Neural cell (in vitro differentiated cells): ENCODE results near the gene CANX. TPM values are rescaled to one million over a fixed set of nuclear protein-coding genes. Genes with fewer than 3 reads are reported as not detected.

Experiments
- H2AFZ ChIP-seq: fragments of 200-600, 300-800 bp; sonication (generic), shearing (Covaris generic); 2 replicates; pipeline ENCODE4 v1.6.0; 2014; ENCODE audit warnings: low read depth, mild to moderate bottlenecking, antibody characterized with exemption, low read length, moderate library complexity
- H3F3A ChIP-seq: fragments of 200-600 bp; shearing (Covaris generic); 2 replicates; pipeline ENCODE4 v1.6.1; 2016; ENCODE audit warnings: mild to moderate bottlenecking, moderate library complexity, mixed read lengths, antibody characterized with exemption, low read length; ENCODE audit not compliant: insufficient read depth, poor library complexity, severe bottlenecking
- H3K27ac ChIP-seq: fragments of 200-600, 300-800 bp; sonication (generic), shearing (Covaris generic); 2 replicates; pipeline ENCODE4 v1.5.1; 2014; ENCODE audit warnings: mild to moderate bottlenecking, low read length, moderate library complexity
- H3K27me3 ChIP-seq: fragments of 300-800, 200-600 bp; sonication (generic), shearing (Covaris generic); 2 replicates; pipeline ENCODE4 v1.6.0; 2014; ENCODE audit warnings: mild to moderate bottlenecking, low read depth, low read length, moderate library complexity; ENCODE audit not compliant: insufficient read depth
- H3K36me3 ChIP-seq: fragments of 300-800, 200-600 bp; sonication (generic), shearing (Covaris generic); 2 replicates; pipeline ENCODE4 v1.5.1; 2014; ENCODE audit warnings: mild to moderate bottlenecking, antibody characterized with exemption, low read length, moderate library complexity; ENCODE audit not compliant: insufficient read depth
- H3K4me2 ChIP-seq: fragments of 300-800, 200-600 bp; sonication (generic), shearing (Covaris generic); 2 replicates; pipeline ENCODE4 v1.6.0; 2014; ENCODE audit warnings: mild to moderate bottlenecking, low read length
- H3K4me3 ChIP-seq: fragments of 300-800, 200-600 bp; sonication (generic), shearing (Covaris generic); 2 replicates; pipeline ENCODE4 v1.5.1; 2014; ENCODE audit warnings: mild to moderate bottlenecking, low read length, moderate library complexity
- H3K79me2 ChIP-seq: fragments of 200-600 bp; shearing (Covaris generic); replicated peaks from 2 replicates; pipeline ENCODE4 v1.6.0; 2014; ENCODE audit warnings: mild to moderate bottlenecking, low read length, moderate library complexity; ENCODE audit not compliant: insufficient read depth
- H3K9ac ChIP-seq: fragments of 300-800, 200-600 bp; sonication (generic), shearing (Covaris generic); 2 replicates; pipeline ENCODE4 v1.6.1; 2016; ENCODE audit warnings: mild to moderate bottlenecking, low read length, mixed read lengths
- H3K9me2 ChIP-seq: fragments of 200-600 bp; shearing (Covaris generic); 2 replicates; pipeline ENCODE4 v1.6.1; 2016; ENCODE audit warnings: mild to moderate bottlenecking, low read length, mixed read lengths; ENCODE audit not compliant: insufficient read depth
- H3K9me3 ChIP-seq: fragments of 200-600, 300-800 bp; sonication (generic), shearing (Covaris generic); 2 replicates; pipeline ENCODE4 v1.6.1; 2016; ENCODE audit warnings: mild to moderate bottlenecking, mixed run types, low read length, moderate library complexity, mixed read lengths
- H4K20me1 ChIP-seq: fragments of 200-600 bp; shearing (Covaris generic); 2 replicates; pipeline ENCODE4 v1.6.1; 2016; ENCODE audit warnings: mild to moderate bottlenecking, mixed run types; ENCODE audit not compliant: insufficient read depth
- CTCF ChIP-seq: fragments of 450-650 bp; IDR thresholded peaks from 2 replicates; pipeline ENCODE4 v1.5.1; 2014; ENCODE audit warnings: antibody characterized with exemption, mild to moderate bottlenecking, moderate library complexity; ENCODE audit not compliant: poor library complexity, severe bottlenecking
- EP300 ChIP-seq: fragments of 450-650 bp; conservative IDR thresholded peaks from 2 replicates; pipeline ENCODE4 v1.6.1; 2014; ENCODE audit warnings: antibody characterized with exemption, mild to moderate bottlenecking, moderate library complexity; ENCODE audit not compliant: poor library complexity, severe bottlenecking
- EZH2 ChIP-seq: fragments of 200-600, 300-800 bp; shearing (Covaris generic), sonication (generic); IDR thresholded peaks from 2 replicates; pipeline ENCODE4 v1.6.1; 2014; ENCODE audit warnings: antibody characterized with exemption, low read length, borderline replicate concordance, mild to moderate bottlenecking; ENCODE audit not compliant: insufficient read depth, poor library complexity, severe bottlenecking
- MXI1 ChIP-seq: fragments of 450-650 bp; conservative IDR thresholded peaks from 2 replicates; pipeline ENCODE4 v1.6.1; 2014; ENCODE audit warnings: antibody characterized with exemption, mild to moderate bottlenecking; ENCODE audit not compliant: poor library complexity, severe bottlenecking
- POLR2AphosphoS5 ChIP-seq: IDR thresholded peaks from 2 replicates; pipeline ENCODE4 v1.6.1; 2012
- RAD21 ChIP-seq: fragments of 450-650 bp; conservative IDR thresholded peaks from 2 replicates; pipeline ENCODE4 v1.6.1; 2014; ENCODE audit warnings: antibody characterized with exemption, mild to moderate bottlenecking, moderate library complexity
- SMC3 ChIP-seq: fragments of 450-650 bp; conservative IDR thresholded peaks from 2 replicates; pipeline ENCODE4 v1.6.1; 2014; ENCODE audit warnings: antibody characterized with exemption, mild to moderate bottlenecking, moderate library complexity; ENCODE audit not compliant: poor library complexity
- TAF1 ChIP-seq: IDR thresholded peaks from 2 replicates; pipeline ENCODE4 v1.6.1; 2012; ENCODE audit warnings: low read depth
- polyA plus RNA-seq: library from polyadenylated mRNA; depleted of rRNA; stranded (reverse); fragments of >200 nt; gene quantifications from 2 replicates; pipeline ENCODE4 v1.2.3, GENCODE V29; 2014
- TF ChIP-seq, protein P1 (sequence below): IDR thresholded peaks from 2 replicates; pipeline ENCODE4 v1.6.1; 2012; ENCODE audit warnings: borderline replicate concordance

The CANX gene
- polyA plus RNA-seq, 1 donor from 2014 or later = 232 TPM

DNA sequence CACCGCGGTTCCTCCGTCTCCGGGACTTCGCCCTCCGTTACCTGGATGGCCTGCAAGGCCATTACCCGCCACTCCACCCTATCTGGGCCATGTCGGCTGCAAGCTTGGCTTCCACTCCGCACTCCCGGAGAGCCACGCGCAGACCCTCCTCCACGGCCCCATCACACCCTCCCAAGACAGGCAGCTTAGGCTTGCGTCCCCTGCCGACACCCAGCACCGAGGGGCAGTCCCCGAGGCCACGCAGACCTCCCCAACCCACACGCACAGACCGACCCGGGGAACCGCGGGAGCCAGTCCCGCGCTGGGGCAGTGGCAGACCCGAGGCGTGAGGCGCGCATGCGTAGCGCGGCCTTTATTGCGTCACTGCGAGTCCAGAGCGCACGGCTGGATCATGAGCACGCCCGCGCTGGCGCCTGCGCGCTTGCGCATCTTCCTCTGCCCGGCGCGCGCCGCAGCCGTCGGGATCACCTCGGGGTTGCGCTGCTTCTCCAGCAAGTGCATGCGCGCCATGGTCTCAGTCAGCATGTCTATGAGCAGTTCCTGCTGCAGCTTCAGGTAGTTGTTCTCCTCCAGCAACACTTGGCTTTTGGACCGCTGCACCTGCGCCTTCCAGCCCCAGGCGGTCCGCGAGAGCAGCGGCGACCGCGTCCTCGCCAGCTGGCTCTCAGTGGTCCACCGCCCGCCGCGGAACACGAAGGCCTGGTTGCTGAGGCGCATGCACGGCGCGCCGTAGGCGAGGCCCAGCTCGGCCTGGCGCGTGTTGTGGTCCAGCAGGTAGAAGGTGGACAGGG lies 20.3 kb upstream of the CANX start:
- H3K27ac ChIP-seq = peak overlapping the region; percentile 90
- H3K79me2 ChIP-seq = no peaks in the 10 kb centered on the region
- H3K9me3 ChIP-seq = no peaks in the 10 kb centered on the region
- H2AFZ ChIP-seq = peak overlapping the region; percentile 86
- H3K9ac ChIP-seq = peak overlapping the region; percentile 93
- H4K20me1 ChIP-seq = no peaks in the 10 kb centered on the region
- H3F3A ChIP-seq = no peaks in the 10 kb centered on the region
- no peaks in the 10 kb centered on the region for H3K9me2 ChIP-seq
- TF ChIP-seq SMC3 (no peak), CTCF (peak; percentile 55), TAF1 (peak; percentile 69), MXI1 (peak; percentile 91), RAD21 (peak; percentile 56), POLR2AphosphoS5 (peak; percentile 98), EZH2 (no peak), EP300 (peak; percentile 43)
- TF ChIP-seq, protein P1, sequence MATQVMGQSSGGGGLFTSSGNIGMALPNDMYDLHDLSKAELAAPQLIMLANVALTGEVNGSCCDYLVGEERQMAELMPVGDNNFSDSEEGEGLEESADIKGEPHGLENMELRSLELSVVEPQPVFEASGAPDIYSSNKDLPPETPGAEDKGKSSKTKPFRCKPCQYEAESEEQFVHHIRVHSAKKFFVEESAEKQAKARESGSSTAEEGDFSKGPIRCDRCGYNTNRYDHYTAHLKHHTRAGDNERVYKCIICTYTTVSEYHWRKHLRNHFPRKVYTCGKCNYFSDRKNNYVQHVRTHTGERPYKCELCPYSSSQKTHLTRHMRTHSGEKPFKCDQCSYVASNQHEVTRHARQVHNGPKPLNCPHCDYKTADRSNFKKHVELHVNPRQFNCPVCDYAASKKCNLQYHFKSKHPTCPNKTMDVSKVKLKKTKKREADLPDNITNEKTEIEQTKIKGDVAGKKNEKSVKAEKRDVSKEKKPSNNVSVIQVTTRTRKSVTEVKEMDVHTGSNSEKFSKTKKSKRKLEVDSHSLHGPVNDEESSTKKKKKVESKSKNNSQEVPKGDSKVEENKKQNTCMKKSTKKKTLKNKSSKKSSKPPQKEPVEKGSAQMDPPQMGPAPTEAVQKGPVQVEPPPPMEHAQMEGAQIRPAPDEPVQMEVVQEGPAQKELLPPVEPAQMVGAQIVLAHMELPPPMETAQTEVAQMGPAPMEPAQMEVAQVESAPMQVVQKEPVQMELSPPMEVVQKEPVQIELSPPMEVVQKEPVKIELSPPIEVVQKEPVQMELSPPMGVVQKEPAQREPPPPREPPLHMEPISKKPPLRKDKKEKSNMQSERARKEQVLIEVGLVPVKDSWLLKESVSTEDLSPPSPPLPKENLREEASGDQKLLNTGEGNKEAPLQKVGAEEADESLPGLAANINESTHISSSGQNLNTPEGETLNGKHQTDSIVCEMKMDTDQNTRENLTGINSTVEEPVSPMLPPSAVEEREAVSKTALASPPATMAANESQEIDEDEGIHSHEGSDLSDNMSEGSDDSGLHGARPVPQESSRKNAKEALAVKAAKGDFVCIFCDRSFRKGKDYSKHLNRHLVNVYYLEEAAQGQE = peak; percentile 46
- H3K27me3 ChIP-seq = no peaks in the 10 kb centered on the region
- H3K4me2 ChIP-seq = peak overlapping the region; percentile 32
- no peaks in the 10 kb centered on the region for H3K36me3 ChIP-seq
- peak overlapping the region; percentile 80 for H3K4me3 ChIP-seq

- no peaks in the 10 kb centered on the region for H3K9me3 ChIP-seq
- no peaks in the 10 kb centered on the region for H3K79me2 ChIP-seq
- no peaks in the 10 kb centered on the region for H3F3A ChIP-seq
- H4K20me1 ChIP-seq = no peaks in the 10 kb centered on the region
- H3K9ac ChIP-seq = peak overlapping the region; percentile 93
- H3K27me3 ChIP-seq = no peaks in the 10 kb centered on the region
- H3K36me3 ChIP-seq = no peaks in the 10 kb centered on the region
- peak overlapping the region; percentile 32 for H3K4me2 ChIP-seq
- H3K4me3 ChIP-seq = peak overlapping the region; percentile 80
- no peaks in the 10 kb centered on the region for H3K9me2 ChIP-seq
- no peak for TF ChIP-seq EZH2
- H3K27ac ChIP-seq = peak overlapping the region; percentile 90
- peak overlapping the region; percentile 86 for H2AFZ ChIP-seq
Measured at GRCh38 chr5:179679014-179679674, 19.6 kb upstream of the CANX start.
